Heart right ventricle (tissue), 16 donors: ENCODE results near the gene TGIF1. TPM values are rescaled to one million over a fixed set of nuclear protein-coding genes. Genes with fewer than 3 reads are reported as not detected.

Source experiments
- ATAC-seq, 8 donors: fragments of 200-7000 bp; cut with Tn5 transposase; one replicate each; pipeline ENCODE4 v1.9.1; 2020; ENCODE audit warnings: mild to moderate bottlenecking in 8 of 8, moderate library complexity in 8 of 8, moderate number of reproducible peaks in 1 of 8
- DNase-seq, 2 donors: peaks; one replicate each; pipeline ENCODE4 v3.0.0-alpha.2; 2020
- H3K27ac ChIP-seq, 10 donors: fragments of 200-600 bp; sonication (generic) in 2 of 10; one replicate each; pipeline versions ENCODE4 v1.5.0 to v1.8.0; 2020 to 2022; ENCODE audit warnings: mild to moderate bottlenecking in 3 of 10
- H3K27me3 ChIP-seq, 7 donors: fragments of 200-600 bp; one replicate each; pipeline ENCODE4 v1.8.0; 2021 to 2022; ENCODE audit warnings: mild to moderate bottlenecking in 2 of 7
- H3K36me3 ChIP-seq, 9 donors: fragments of 200-600 bp; sonication (generic) in 1 of 9; one replicate each; pipeline versions ENCODE4 v1.5.0 to v1.8.0; 2020 to 2022; ENCODE audit warnings: mild to moderate bottlenecking in 2 of 9
- H3K4me1 ChIP-seq, 9 donors: fragments of 200-600 bp; sonication (generic) in 1 of 9; one replicate each; pipeline versions ENCODE4 v1.5.0 to v1.8.0; 2020 to 2022; ENCODE audit warnings: mild to moderate bottlenecking in 4 of 9
- H3K4me3 ChIP-seq, 10 donors: fragments of 200-600 bp; sonication (generic) in 2 of 10; one replicate each; pipeline versions ENCODE4 v1.5.0 to v1.8.0; 2020 to 2022; ENCODE audit warnings: mild to moderate bottlenecking in 7 of 10, moderate library complexity in 2 of 10
- H3K9me3 ChIP-seq, 11 donors: fragments of 200-600 bp in 10 of 11; sonication (generic) in 2 of 11; one replicate each; pipeline versions ENCODE4 v1.5.0 to v1.8.0; 2013 to 2022; ENCODE audit warnings: mild to moderate bottlenecking in 2 of 11, control low read depth in 1 of 11, moderate library complexity in 1 of 11
- WGBS, 2 donors: extraction: QIAGEN DNeasy Blood & Tissue Kit; methylation state at CpG; one replicate each; pipeline ENCODE4 v1.1.7; 2013; ENCODE audit warnings: inconsistent platforms in 1 of 2; 5-methylcytosine and 5-hydroxymethylcytosine counted together
- intact Hi-C, 10 donors: fragments of 100-400 bp; cut with DNase I; formaldehyde crosslinking; loops; one replicate each; pipeline versions ENCODE4 v1.11.1 to v1.14.2; 2022
- polyA plus RNA-seq, 2 donors: library from polyadenylated mRNA; stranded (reverse); fragments of 200-250 nt; gene quantifications; one replicate each; pipeline ENCODE4 v1.2.3, GENCODE V29; 2013
- total RNA-seq, 10 donors: library from RNA; stranded (reverse); fragmentation: NEBNext Ultra II Directional in 3 of 10; extraction: Animal tissue kit (Norgen Biotek cat#: 25700) in 3 of 10; gene quantifications; one replicate each; pipeline versions ENCODE4 v1.2.1 to v1.2.4, GENCODE V29; 2021 to 2023
- TF ChIP-seq, protein P1 (sequence below), 9 donors: fragments of 200-600 bp; sonication (generic) in 2 of 9; IDR thresholded peaks; one replicate each; pipeline versions ENCODE4 v1.5.0 to v1.8.0; 2021 to 2022; ENCODE audit warnings: antibody characterized with exemption in 9 of 9, mild to moderate bottlenecking in 5 of 9, moderate library complexity in 1 of 9
- donor health status: Arrhythmogenic right ventricular cardiomyopathy.
- donor health status: ischemic (EF 13 %, LVEDD 7.1; RV severe dilation, severe dysfunction).
- donor health status: healthy with polysubstance abuse.
- donor health status: DM: no; HTN: yes; CAD: no.
- donor health status: DM: no; HTN: no; CAD: no.
- donor health status: ischemic (EF 25% LVEDD 6.9; RV normal size, moderate dysfunction).
- donor health status: ischemic (EF 25% LVEDD 5.7; RV mildly dilated, moderate dysfunction).
- donor health status: healthy.
- donor health status: DM: yes; HTN: yes; CAD: no.
- donor health status: Ischemic cardiomyopathy.
- donor health status: ischemic (EF 35%, LVEDD 5.7; RV mildly dilated, moderate dysfunction).
- donor health status: nonischemic (EF 11% LVEDD 7.7; RV severe dilation, severe dysfunction).
- donor health status: DM: yes; HTN: yes; CAD: no.
- donor health status: PGD.
- donor health status: ischemic (EF 29% LVEDD 5.4; RV normal size, mild dysfunction).
- donor health status: nonischemic (EF 23%, LVEDD 6.1; RV moderate dilation, normal function).

TGIF1 gene
- total and polyA plus RNA-seq, 12 donors, result 4.9 to 29.0 (median 8.0) TPM

DNA sequence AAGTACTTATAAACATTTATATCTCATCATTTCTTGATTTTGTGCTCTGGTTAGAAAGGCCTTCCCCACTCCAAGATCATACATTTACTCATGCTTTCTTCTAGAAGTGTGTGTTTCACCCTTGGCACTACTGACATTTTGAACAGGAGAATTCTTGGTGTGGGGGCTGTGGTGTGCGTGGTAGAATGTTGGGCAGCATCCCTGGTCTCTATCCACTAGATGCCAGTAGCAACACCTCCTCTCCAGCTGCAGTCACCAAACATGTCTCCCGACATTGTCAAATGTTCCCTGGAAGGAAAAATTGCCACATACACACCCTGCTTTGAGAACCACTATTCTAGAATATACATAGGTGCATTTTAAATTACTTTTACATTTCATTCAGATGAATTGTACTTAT lies 8.7 kb upstream of the TGIF1 start:
- Histone ChIP-seq H3K9me3 (no peaks in the 10 kb centered on the region), H3K36me3 (no peaks in the 10 kb centered on the region), H3K4me1 (peaks cover 0 to 8% (median 0%) of the 10 kb centered on the region in 9 donors), H3K27ac (no peak overlapping the region), H3K27me3 (no peaks in the 10 kb centered on the region), H3K4me3 (no peak overlapping the region)
- TF ChIP-seq, protein P1, sequence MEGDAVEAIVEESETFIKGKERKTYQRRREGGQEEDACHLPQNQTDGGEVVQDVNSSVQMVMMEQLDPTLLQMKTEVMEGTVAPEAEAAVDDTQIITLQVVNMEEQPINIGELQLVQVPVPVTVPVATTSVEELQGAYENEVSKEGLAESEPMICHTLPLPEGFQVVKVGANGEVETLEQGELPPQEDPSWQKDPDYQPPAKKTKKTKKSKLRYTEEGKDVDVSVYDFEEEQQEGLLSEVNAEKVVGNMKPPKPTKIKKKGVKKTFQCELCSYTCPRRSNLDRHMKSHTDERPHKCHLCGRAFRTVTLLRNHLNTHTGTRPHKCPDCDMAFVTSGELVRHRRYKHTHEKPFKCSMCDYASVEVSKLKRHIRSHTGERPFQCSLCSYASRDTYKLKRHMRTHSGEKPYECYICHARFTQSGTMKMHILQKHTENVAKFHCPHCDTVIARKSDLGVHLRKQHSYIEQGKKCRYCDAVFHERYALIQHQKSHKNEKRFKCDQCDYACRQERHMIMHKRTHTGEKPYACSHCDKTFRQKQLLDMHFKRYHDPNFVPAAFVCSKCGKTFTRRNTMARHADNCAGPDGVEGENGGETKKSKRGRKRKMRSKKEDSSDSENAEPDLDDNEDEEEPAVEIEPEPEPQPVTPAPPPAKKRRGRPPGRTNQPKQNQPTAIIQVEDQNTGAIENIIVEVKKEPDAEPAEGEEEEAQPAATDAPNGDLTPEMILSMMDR (IDR thresholded peaks at IDR 0.05), result peak in 8 of 9 donors; percentile 13 to 62 (median 42)
- intact Hi-C loops, result loop anchor here in 3 of 10 donors (10.0 kb wide), 2 partner anchors 224 to 554 kb away; no protein-coding TSS in a partner anchor
- WGBS, 2 donors, result 15 to 19% methylated on average over 2 of the region's 2 CpGs
- ATAC-seq (peak in 5 of 8 donors; percentile 61 to 94 (median 82)), DNase-seq (peak in 1 of 2 donors; percentile 37)

DNA sequence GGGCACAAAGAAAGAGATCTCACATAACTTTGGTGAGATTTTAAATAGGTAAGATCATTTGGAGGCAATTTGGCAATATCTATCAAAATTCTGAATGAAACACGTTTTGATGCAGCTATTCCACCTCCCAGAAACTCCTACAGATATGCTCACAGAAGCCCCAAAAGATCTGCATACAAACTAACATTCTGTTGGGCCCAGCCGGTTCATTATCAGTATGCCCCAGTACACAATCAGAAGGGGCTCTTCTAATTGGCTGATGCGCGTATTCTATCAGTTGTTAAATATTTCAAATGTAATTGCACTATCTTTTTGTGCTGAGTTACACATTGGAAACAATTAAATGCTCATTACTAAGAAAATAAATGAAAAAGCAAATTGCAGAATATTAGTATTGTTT lies 7.1 kb upstream of the TGIF1 start:
- Histone ChIP-seq H3K36me3 (no peaks in the 10 kb centered on the region), H3K4me1 (peaks cover 0 to 20% (median 9%) of the 10 kb centered on the region in 9 donors), H3K4me3 (no peak overlapping the region), H3K27me3 (no peaks in the 10 kb centered on the region), H3K9me3 (no peaks in the 10 kb centered on the region), H3K27ac (no peak overlapping the region)
- TF ChIP-seq, protein P1 (IDR thresholded peaks at IDR 0.05), result no peak
- WGBS, 2 donors, result 61 to 66% methylated on average over 4 of the region's 4 CpGs
- intact Hi-C loops, result loop anchor here in 3 of 10 donors (10.0 kb wide), 2 partner anchors 222 to 552 kb away; no protein-coding TSS in a partner anchor
- ATAC-seq (no peak), DNase-seq (no peak)

DNA sequence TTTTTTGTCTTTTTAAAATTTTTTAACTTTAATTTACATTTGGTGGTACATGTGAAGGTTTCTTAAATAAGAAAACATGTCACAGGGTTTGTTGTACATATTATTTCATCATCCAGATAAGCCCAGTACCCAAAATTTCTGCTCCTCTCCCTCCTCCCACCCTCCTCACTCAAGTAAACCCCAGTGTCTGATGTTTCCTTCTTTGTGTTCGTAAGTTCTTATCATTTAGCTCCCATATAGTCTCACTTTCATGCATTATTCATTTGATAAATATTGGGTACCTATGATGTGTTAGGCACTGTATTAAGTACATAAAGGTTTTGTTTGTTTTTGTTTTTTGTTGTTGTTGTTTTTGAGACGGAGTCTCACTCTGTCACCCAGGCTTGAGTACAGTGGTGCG lies 5.7 kb upstream of the TGIF1 start:
- intact Hi-C loops, result loop anchor here in 3 of 10 donors (10.0 kb wide), 2 partner anchors 221 to 551 kb away; no protein-coding TSS in a partner anchor
- no peak overlapping the region for H3K4me3 ChIP-seq

DNA sequence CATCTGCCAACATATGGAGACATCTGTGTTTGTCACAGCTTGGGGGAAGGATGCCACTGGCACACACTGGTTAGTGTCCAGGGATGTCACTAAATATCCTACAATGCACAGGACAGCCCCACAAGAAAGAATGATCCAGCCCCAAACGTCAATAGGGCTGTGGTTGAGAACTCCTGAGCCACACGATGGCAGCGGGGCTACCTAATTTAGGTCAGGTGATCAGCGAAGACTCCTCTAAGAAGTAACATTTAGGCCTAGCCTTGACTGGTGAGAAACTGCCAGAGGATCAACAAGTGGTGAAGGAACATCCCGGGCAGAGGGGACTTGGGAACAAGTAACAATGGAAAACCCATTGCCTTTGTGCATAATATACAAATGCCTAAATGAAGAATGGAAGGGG lies 5.0 kb upstream of the TGIF1 start:
- H3K9me3 ChIP-seq, result no peaks in the 10 kb centered on the region
- no peak overlapping the region for H3K27ac ChIP-seq
- peaks cover 0 to 20% (median 9%) of the 10 kb centered on the region in 9 donors for H3K4me1 ChIP-seq
- ATAC-seq (no peak), DNase-seq (no peak)
- no peaks in the 10 kb centered on the region for H3K36me3 ChIP-seq
- H3K4me3 ChIP-seq, result no peak overlapping the region
- TF ChIP-seq, protein P1 (IDR thresholded peaks at IDR 0.05), result no peak
- intact Hi-C loops, result loop anchor here in 5 of 10 donors (5.0 to 10.0 kb wide), 4 partner anchors 142 to 550 kb away; no protein-coding TSS in a partner anchor
- no peaks in the 10 kb centered on the region for H3K27me3 ChIP-seq
- WGBS, 2 donors, result 92% methylated on average over 5 of the region's 5 CpGs

More for the DNA sequence above, 5.7 kb upstream of the TGIF1 start:
- no peak for ATAC-seq
- TF ChIP-seq, protein P1 (IDR thresholded peaks at IDR 0.05), result no peak
- Histone ChIP-seq H3K36me3 (no peaks in the 10 kb centered on the region), H3K9me3 (no peaks in the 10 kb centered on the region), H3K4me1 (peaks cover 0 to 20% (median 9%) of the 10 kb centered on the region in 9 donors), H3K27me3 (no peaks in the 10 kb centered on the region), H3K27ac (no peak overlapping the region)
- WGBS, 2 donors, result 98 to 99% methylated on average over 3 of the region's 3 CpGs
- no peak for DNase-seq
